HUES6 (cell line): ENCODE measurements around the gene MYBPH.

Experiments used
- H3K27ac ChIP-seq: 2 replicates; pipeline ENCODE4 v1.7.0; 2013; ENCODE audit warnings: low read depth, mild to moderate bottlenecking, low read length, inconsistent platforms
- H3K27me3 ChIP-seq: 2 replicates; pipeline ENCODE4 v1.6.1; 2013; ENCODE audit warnings: low read length; ENCODE audit not compliant: control insufficient read depth, insufficient read depth
- H3K36me3 ChIP-seq: 2 replicates; pipeline ENCODE4 v1.6.1; 2013; ENCODE audit warnings: low read length; ENCODE audit not compliant: control insufficient read depth, insufficient read depth
- H3K4me1 ChIP-seq: 2 replicates; pipeline ENCODE4 v1.6.1; 2013; ENCODE audit warnings: low read length; ENCODE audit not compliant: control insufficient read depth, insufficient read depth
- H3K4me3 ChIP-seq: 2 replicates; pipeline ENCODE4 v1.5.1; 2013; ENCODE audit warnings: low read depth, low read length
- H3K9ac ChIP-seq: one replicate; pipeline ENCODE4 v1.6.1; 2013; ENCODE audit warnings: mild to moderate bottlenecking, low read length
- H3K9me3 ChIP-seq: 2 replicates; pipeline ENCODE4 v1.6.1; 2013; ENCODE audit warnings: low read depth, low read length; ENCODE audit not compliant: control insufficient read depth, insufficient read depth

Gene MYBPH

DNA sequence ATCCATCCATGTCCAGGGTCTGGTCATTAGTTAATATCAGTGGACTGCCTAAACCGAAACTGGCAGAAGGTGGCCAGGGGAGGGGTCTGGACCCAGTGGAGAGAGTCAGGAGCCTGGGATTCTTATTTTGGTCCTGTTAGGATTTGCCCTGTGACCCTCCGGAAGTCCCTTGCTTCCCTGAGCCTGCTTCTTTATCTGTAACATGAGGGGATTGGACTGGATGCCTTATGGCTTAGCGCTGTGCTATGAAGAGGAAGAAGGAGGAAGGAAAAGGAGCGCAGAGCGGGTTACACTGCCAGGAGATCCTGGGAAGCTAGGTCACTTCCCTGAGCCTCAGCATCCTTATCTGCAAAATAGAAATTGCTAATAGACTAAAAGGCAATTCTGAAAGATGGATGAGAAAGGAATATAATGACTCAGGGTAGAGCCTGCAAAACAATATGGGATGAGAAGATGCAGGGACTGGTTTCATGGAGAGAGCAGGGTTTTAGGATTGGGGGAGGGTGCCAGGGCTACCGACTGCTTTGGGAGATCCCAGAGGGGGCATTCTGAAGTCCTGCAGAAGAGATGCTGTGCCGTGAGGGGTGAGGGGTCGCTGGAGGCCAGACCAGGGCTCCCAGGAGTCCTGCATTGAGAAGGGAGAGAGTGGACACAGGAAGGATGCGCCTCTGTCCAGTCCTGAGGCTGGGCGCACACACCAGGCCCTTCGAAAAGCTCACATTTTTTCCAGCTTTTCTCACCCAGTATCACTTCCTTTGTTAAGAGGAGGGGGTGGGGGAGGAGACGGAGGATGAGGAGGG is 48.6 kb downstream of the MYBPH start:
- peaks cover 30% of the 10 kb centered on the region for H3K4me1 ChIP-seq
- no peaks in the 10 kb centered on the region for H3K36me3 ChIP-seq
- no peak overlapping the region for H3K27ac ChIP-seq
- peak overlapping the region; percentile 21 for H3K9ac ChIP-seq
- peaks cover 35% of the 10 kb centered on the region for H3K27me3 ChIP-seq
- peak overlapping the region; percentile 57 for H3K4me3 ChIP-seq
- no peaks in the 10 kb centered on the region for H3K9me3 ChIP-seq

GRCh38 chr1:203126151-203126865 is 49.3 kb downstream of the MYBPH start:
- H3K4me3 ChIP-seq, result peak overlapping the region; percentile 6; the same call in 1 of the 2 replicates
- H3K36me3 ChIP-seq, result no peaks in the 10 kb centered on the region
- H3K27ac ChIP-seq, result no peak overlapping the region
- H3K9ac ChIP-seq, result no peak overlapping the region
- peaks cover 30% of the 10 kb centered on the region for H3K4me1 ChIP-seq
- peaks cover 35% of the 10 kb centered on the region for H3K27me3 ChIP-seq
- no peaks in the 10 kb centered on the region for H3K9me3 ChIP-seq

DNA sequence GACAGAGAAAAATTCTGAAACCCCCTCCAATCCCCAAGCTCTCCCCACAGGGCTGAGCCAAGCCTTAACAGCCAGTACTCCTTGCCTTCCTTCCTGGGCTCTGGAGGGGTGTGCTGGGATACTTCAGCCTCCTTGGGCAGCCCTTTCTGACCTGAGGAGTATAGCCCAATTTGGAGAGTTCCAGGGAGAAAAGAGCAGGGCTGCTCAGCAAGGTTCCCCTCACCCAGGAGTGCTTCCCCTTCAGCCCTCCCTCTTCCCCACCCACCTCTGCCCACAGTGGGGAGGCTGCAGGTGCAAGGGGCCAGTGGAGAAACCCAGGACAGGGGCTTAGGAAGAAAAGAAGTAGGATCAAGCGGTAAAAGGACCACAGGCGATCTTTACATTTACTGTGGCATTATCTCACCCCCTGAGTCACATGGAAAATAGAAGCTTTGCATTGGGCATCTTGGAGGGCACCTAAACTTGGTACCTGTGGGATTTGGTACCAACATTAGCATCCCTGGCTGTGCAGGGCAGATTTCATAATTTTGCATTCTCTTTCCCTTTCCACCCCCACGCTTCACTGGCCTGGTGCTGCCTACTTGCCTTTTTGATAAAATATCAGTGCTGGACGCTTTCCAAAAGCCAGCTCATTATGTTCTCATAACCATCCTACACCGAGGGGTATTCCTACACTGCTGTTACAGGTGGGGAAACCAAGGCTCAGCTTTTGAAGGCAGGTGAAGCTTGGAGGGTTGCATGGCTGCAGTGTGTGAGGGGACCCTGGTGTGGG is 50.9 kb downstream of the MYBPH start:
- Histone ChIP-seq H3K4me1 (peaks cover 30% of the 10 kb centered on the region), H3K9ac (no peak overlapping the region), H3K27me3 (peaks cover 33% of the 10 kb centered on the region), H3K27ac (no peak overlapping the region), H3K9me3 (no peaks in the 10 kb centered on the region), H3K36me3 (no peaks in the 10 kb centered on the region), H3K4me3 (no peak overlapping the region)

DNA sequence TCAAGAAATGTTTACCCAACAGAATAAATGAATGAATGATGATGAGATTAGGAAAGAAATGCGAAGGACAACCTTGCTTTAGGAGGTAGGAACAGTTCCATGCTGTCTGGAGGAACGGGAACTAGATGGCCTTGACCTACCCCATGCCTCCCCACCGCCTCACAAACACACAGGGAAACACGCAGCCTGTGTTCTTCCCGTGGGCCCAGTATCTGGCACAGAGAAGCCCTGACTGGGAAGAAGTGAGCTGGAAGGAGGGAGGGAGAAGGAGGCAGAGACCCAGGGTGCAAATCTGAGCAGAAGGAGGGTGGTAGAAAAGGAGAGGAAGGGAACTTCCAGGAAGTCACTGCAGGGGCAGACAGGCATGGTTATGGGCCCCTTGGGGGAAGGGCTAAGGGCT is 51.6 kb downstream of the MYBPH start:
- Histone ChIP-seq H3K4me3 (no peak overlapping the region), H3K27ac (no peak overlapping the region), H3K27me3 (peaks cover 26% of the 10 kb centered on the region), H3K9ac (no peak overlapping the region), H3K36me3 (no peaks in the 10 kb centered on the region), H3K9me3 (no peaks in the 10 kb centered on the region), H3K4me1 (peaks cover 25% of the 10 kb centered on the region)

DNA sequence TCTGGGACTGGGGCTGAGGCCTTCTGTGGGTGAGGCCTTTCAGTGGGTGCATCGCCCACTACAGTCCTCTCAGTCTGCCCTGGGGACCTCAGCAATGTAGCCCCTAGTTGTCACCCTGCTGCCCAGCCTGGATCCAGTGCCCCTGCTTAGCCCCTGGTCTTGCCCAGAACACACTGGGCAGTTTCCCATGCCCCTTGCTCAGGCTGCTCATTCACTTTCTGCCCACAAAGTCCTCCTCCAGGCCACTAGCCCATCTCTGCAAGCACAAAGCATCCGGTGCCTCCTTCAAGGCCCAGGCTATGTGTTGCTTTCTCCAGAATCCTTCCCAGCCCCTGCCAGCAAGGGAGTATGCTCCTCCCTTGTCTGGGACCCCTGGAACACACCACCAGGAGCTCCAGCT is 53.5 kb downstream of the MYBPH start:
- Histone ChIP-seq H3K4me3 (no peak overlapping the region), H3K36me3 (no peaks in the 10 kb centered on the region), H3K4me1 (peaks cover 16% of the 10 kb centered on the region), H3K9me3 (no peaks in the 10 kb centered on the region), H3K27me3 (peaks cover 21% of the 10 kb centered on the region), H3K27ac (no peak overlapping the region), H3K9ac (no peak overlapping the region)

DNA sequence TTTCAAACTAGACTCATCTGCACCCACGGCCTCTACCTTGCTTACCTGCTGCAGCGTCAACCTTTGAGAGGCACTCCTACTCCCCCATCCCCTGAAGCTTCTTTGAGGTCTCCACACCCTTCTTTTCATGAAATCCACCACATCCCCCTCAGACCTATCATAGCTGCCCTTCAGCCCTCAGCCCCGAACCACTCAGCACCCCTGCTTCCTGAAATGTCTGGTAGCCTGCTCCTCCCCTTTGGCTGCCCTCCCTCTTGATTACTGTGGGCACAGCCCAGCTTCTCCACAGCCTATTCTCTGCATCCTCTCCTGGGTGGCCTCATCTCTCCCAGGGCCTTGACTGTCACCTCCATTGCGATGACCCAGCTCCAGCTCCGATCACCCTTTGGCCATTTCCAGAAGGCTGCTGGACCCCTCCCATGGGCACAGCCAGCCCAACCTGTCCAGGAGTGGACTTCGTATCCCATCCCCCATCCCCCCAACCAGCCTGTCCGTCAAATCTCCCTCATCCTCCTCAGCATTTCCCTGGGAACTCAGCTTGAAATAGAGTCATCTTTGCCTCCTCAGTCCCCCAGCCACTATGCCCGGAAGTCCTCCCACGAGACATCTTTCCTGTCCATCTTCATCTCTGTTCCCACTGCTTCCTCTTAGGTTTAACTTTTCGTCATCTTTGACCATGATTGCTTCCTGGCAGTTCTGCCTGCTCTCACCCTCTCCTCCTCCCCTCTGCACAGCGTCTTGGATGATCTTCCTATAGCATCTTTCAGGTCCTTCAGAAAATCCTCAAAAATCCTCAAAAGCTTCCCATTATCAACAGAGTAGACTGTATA is 54.2 kb downstream of the MYBPH start:
- Histone ChIP-seq H3K27me3 (peaks cover 21% of the 10 kb centered on the region), H3K27ac (no peak overlapping the region), H3K36me3 (no peaks in the 10 kb centered on the region), H3K9me3 (no peaks in the 10 kb centered on the region), H3K4me3 (no peak overlapping the region), H3K9ac (no peak overlapping the region), H3K4me1 (peaks cover 8% of the 10 kb centered on the region)

- Histone ChIP-seq H3K27me3 (peaks cover 27% of the 10 kb centered on the region), H3K4me1 (peaks cover 2% of the 10 kb centered on the region)
These were observed 55.1 kb downstream of the MYBPH start for GRCh38 chr1:203120325-203121153.

More at GRCh38 chr1:203120325-203121153, 55.1 kb downstream of the MYBPH start:
- Histone ChIP-seq H3K36me3 (no peaks in the 10 kb centered on the region), H3K9me3 (no peaks in the 10 kb centered on the region), H3K27ac (no peak overlapping the region), H3K9ac (no peak overlapping the region), H3K4me3 (no peak overlapping the region)
